ENCODE results near the gene CCDC39. TPM values are rescaled to one million over a fixed set of nuclear protein-coding genes. Genes with fewer than 3 reads are reported as not detected.

Gene CCDC39
- total and polyA plus RNA-seq, 8 donors: 0.63 to 10.6 (median 7.6) TPM; not detected in 1

GRCh38 chr3:180690061-180690460, 10.8 kb upstream of the CCDC39 start:
- intact Hi-C loops (cut with DNase I): no loop called here
- ATAC-seq: no peak
- no peaks in the 10 kb centered on the region for H3K27me3 ChIP-seq
- H3K9me3 ChIP-seq: no peaks in the 10 kb centered on the region
- H3K4me3 ChIP-seq: no peak overlapping the region
- no peaks in the 10 kb centered on the region for H3K4me1 ChIP-seq
- DNase-seq: no peak
- H3K27ac ChIP-seq: no peak overlapping the region
- no peaks in the 10 kb centered on the region for H3K36me3 ChIP-seq
- no peak for TF ChIP-seq CTCF (IDR thresholded peaks at IDR 0.05)

- Histone ChIP-seq H3K27me3 (peaks cover 0 to 23% of the 10 kb centered on the region in 2 donors), H3K36me3 (no peaks in the 10 kb centered on the region), H3K27ac (no peak overlapping the region), H3K4me1 (peaks cover 0 to 6% of the 10 kb centered on the region in 2 donors), H3K9me3 (no peaks in the 10 kb centered on the region), H3K4me3 (no peak overlapping the region)
- TF ChIP-seq CTCF (IDR thresholded peaks at IDR 0.05): no peak
- intact Hi-C loops (cut with DNase I): no loop called here
- DNase-seq (peak in 1 of 4 donors; percentile 50), ATAC-seq (no peak)
Observed at GRCh38 chr3:180684807-180685206, 5.5 kb upstream of the CCDC39 start.

GRCh38 chr3:180683816-180684215, 4.5 kb upstream of the CCDC39 start:
- ATAC-seq (no peak), DNase-seq (no peak)
- TF ChIP-seq CTCF (IDR thresholded peaks at IDR 0.05): no peak
- no peaks in the 10 kb centered on the region for H3K9me3 ChIP-seq
- intact Hi-C loops (cut with DNase I): no loop called here
- H3K4me1 ChIP-seq: peaks cover 4 to 6% of the 10 kb centered on the region in 2 donors
- no peak overlapping the region for H3K4me3 ChIP-seq
- H3K27ac ChIP-seq: no peak overlapping the region
- no peaks in the 10 kb centered on the region for H3K36me3 ChIP-seq
- peaks cover 5 to 32% of the 10 kb centered on the region in 2 donors for H3K27me3 ChIP-seq

GRCh38 chr3:180680097-180680430, 775 bp upstream of the CCDC39 start:
- Histone ChIP-seq H3K36me3 (no peaks in the 10 kb centered on the region), H3K9me3 (no peaks in the 10 kb centered on the region), H3K27me3 (peaks cover 9 to 48% of the 10 kb centered on the region in 2 donors), H3K4me3 (peak overlapping the region; percentile 43 to 50), H3K27ac (peak overlapping the region; percentile 27 to 55), H3K4me1 (peaks cover 4 to 6% of the 10 kb centered on the region in 2 donors)
- DNase-seq (peak in 2 of 4 donors; percentile 19 to 39), ATAC-seq (peak; percentile 86)
- intact Hi-C loops (cut with DNase I): no loop called here
- TF ChIP-seq CTCF (IDR thresholded peaks at IDR 0.05): peak in 1 of 2 donors; percentile 19

GRCh38 chr3:180678231-180678630, 1.1 kb downstream of the CCDC39 start:
- Histone ChIP-seq H3K27ac (no peak overlapping the region), H3K4me1 (peaks cover 4 to 6% of the 10 kb centered on the region in 2 donors), H3K36me3 (no peaks in the 10 kb centered on the region), H3K9me3 (no peaks in the 10 kb centered on the region), H3K4me3 (no peak overlapping the region), H3K27me3 (peaks cover 9 to 48% of the 10 kb centered on the region in 2 donors)
- ATAC-seq (no peak), DNase-seq (no peak)
- TF ChIP-seq CTCF (IDR thresholded peaks at IDR 0.05): no peak
- intact Hi-C loops (cut with DNase I): no loop called here

All from left lung (tissue), 10 donors.